T-helper 1 cell treated with Interleukin-12 subunit alpha and Interleukin-12 subunit beta and Interleukin-4 antibody, amounts not matched to agents 30 μg/mL and 1 μg/mL, for 36 hours (primary cell): ENCODE results near the gene VAPA.

Experiments
- H3K27ac Mint-ChIP-seq: one replicate; pipeline ENCODE4 v1.8.0; 2021; ENCODE audit warnings: mild to moderate bottlenecking, mixed read lengths
- H3K27me3 Mint-ChIP-seq: one replicate; pipeline ENCODE4 v1.8.0; 2021; ENCODE audit warnings: low read depth, mixed read lengths
- H3K36me3 Mint-ChIP-seq: one replicate; pipeline ENCODE4 v1.8.0; 2021; ENCODE audit warnings: low read depth, mixed read lengths
- H3K4me1 Mint-ChIP-seq: one replicate; pipeline ENCODE4 v1.8.0; 2021; ENCODE audit warnings: low read depth, mixed read lengths
- H3K4me3 Mint-ChIP-seq: one replicate; pipeline ENCODE4 v1.8.0; 2021; ENCODE audit warnings: mild to moderate bottlenecking, moderate library complexity, mixed read lengths
- H3K9me3 Mint-ChIP-seq: one replicate; pipeline ENCODE4 v1.8.0; 2021; ENCODE audit warnings: mixed read lengths

Gene VAPA

GRCh38 chr18:9950289-9951016 lies 36.6 kb downstream of the VAPA start:
- Mint-ChIP-seq H3K4me3 (no peak overlapping the region), H3K36me3 (peaks cover 31% of the 10 kb centered on the region), H3K4me1 (peaks cover 7% of the 10 kb centered on the region), H3K27me3 (no peaks in the 10 kb centered on the region), H3K9me3 (no peaks in the 10 kb centered on the region), H3K27ac (no peak overlapping the region)

GRCh38 chr18:9951022-9951859 lies 37.4 kb downstream of the VAPA start:
- H3K4me1 Mint-ChIP-seq: peaks cover 4% of the 10 kb centered on the region
- H3K9me3 Mint-ChIP-seq: no peaks in the 10 kb centered on the region
- peaks cover 27% of the 10 kb centered on the region for H3K36me3 Mint-ChIP-seq
- no peaks in the 10 kb centered on the region for H3K27me3 Mint-ChIP-seq
- no peak overlapping the region for H3K4me3 Mint-ChIP-seq
- no peak overlapping the region for H3K27ac Mint-ChIP-seq

DNA sequence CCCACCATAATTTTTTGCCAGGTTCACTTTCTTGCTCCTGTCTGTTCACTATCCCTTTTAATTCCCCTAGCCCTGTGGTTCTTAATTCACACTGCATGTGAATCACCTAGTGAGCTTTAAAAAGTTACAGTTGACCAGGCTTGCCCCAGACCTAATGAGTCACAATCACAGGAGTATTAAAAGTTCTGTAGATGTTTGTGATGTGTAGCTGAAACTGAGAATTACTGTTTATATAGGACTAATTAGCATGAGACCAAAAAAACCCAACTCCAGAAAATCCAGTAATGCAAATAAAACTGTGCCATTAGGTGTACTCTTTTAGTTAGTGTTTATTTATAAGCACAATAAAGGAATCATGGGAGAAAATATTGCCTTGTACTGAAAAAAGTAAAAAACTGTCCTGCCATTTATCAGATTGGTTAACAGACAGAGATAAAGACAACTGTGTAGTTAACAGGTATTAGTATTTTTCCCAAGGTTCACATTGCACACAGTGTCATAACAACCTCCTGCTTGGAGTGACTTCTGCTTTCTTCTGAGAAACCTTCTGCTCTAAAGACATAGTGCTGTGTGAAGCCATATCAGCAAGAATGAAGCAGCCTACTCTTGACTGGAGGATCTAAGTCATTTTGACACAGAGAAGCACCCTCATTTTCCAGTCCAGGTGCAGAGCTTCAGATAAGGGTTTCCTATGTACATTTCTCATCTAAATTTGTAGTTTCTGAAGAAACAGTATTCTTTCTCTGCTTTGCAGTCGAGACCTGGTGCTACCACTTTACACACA lies 39.0 kb downstream of the VAPA start:
- Mint-ChIP-seq H3K4me3 (no peak overlapping the region), H3K36me3 (peaks cover 21% of the 10 kb centered on the region), H3K4me1 (peaks cover 2% of the 10 kb centered on the region), H3K27ac (no peak overlapping the region), H3K27me3 (no peaks in the 10 kb centered on the region), H3K9me3 (no peaks in the 10 kb centered on the region)

GRCh38 chr18:9958861-9959399 lies 45.1 kb downstream of the VAPA start:
- peaks cover 5% of the 10 kb centered on the region for H3K36me3 Mint-ChIP-seq
- no peak overlapping the region for H3K27ac Mint-ChIP-seq
- peaks cover 2% of the 10 kb centered on the region for H3K4me1 Mint-ChIP-seq
- H3K4me3 Mint-ChIP-seq: no peak overlapping the region
- no peaks in the 10 kb centered on the region for H3K9me3 Mint-ChIP-seq
- H3K27me3 Mint-ChIP-seq: peaks cover 6% of the 10 kb centered on the region

DNA sequence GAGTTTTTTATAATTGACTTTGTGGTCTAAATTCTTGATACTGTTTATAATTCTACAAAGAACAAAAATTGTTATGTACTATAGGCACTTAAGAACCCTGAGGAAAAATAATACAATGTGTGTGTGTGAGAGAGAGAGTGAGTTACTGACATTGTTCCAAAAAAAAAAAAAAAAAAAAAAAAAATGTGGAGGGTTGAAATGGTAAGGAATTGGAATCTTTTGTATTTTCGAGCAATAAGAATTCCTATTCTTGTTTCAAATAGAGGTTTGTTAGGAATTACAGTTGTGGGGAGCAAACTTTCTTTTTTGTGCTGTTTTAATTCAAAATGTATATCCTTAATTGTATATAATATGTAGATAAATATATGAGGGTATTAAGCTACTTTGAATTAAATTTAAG lies 45.7 kb downstream of the VAPA start:
- Mint-ChIP-seq H3K4me1 (peaks cover 2% of the 10 kb centered on the region), H3K27ac (no peak overlapping the region), H3K36me3 (peaks cover 1% of the 10 kb centered on the region), H3K4me3 (no peak overlapping the region), H3K27me3 (peaks cover 7% of the 10 kb centered on the region), H3K9me3 (no peaks in the 10 kb centered on the region)

- Mint-ChIP-seq H3K27ac (no peak overlapping the region), H3K9me3 (no peaks in the 10 kb centered on the region), H3K4me3 (no peak overlapping the region), H3K36me3 (peaks cover 1% of the 10 kb centered on the region), H3K4me1 (peaks cover 2% of the 10 kb centered on the region), H3K27me3 (peaks cover 7% of the 10 kb centered on the region)
These were observed 46.6 kb downstream of the VAPA start for GRCh38 chr18:9960258-9960904.

GRCh38 chr18:9961041-9961440 lies 47.2 kb downstream of the VAPA start:
- Mint-ChIP-seq H3K36me3 (no peaks in the 10 kb centered on the region), H3K4me1 (peaks cover 2% of the 10 kb centered on the region), H3K27ac (no peak overlapping the region)

DNA sequence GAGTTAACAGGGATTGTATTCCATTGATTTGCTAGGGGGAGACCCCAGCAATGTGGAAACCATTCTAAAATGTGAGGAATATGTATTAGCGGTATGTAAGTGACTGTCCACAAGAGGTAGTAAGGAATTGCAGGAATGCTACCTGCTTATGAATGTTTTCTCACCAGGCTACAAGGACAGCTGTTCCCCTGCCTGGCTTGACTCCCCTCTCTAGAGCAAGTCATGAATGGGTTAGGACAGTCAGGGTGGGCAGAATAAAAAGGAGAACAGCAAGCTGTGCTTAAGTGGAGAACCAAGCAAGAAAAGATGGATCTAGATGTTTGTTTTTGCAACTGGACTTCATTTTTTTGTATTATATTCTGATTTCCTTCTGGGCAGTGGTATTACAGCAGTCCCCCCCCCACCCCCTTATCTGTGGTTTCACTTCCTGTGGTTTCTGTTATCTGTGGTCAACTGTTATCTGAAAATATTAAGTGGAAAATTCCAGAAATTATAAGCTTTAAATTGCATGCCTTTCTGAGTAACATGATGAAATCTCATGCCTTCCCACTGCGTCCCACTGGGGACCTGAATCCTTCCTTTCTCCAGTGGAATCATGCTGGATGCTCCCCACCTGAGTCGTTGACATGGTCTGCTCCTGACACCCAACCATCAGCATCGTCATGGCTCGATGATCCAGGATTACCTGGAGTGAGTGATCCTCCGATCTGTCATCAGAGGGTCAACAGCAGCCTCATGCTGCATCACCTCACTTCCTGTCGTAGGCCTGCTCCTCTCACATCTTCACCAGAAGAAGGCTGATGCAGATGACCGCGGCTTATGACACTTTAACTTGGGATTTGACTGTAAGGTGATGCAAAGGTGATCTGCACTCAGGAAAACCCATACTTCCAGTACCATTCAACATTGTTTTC lies 52.2 kb downstream of the VAPA start:
- Mint-ChIP-seq H3K27ac (no peak overlapping the region), H3K9me3 (no peaks in the 10 kb centered on the region), H3K4me3 (no peak overlapping the region)

More at GRCh38 chr18:9961041-9961440, 47.2 kb downstream of the VAPA start:
- no peaks in the 10 kb centered on the region for H3K9me3 Mint-ChIP-seq
- peaks cover 7% of the 10 kb centered on the region for H3K27me3 Mint-ChIP-seq
- H3K4me3 Mint-ChIP-seq: no peak overlapping the region

DNA sequence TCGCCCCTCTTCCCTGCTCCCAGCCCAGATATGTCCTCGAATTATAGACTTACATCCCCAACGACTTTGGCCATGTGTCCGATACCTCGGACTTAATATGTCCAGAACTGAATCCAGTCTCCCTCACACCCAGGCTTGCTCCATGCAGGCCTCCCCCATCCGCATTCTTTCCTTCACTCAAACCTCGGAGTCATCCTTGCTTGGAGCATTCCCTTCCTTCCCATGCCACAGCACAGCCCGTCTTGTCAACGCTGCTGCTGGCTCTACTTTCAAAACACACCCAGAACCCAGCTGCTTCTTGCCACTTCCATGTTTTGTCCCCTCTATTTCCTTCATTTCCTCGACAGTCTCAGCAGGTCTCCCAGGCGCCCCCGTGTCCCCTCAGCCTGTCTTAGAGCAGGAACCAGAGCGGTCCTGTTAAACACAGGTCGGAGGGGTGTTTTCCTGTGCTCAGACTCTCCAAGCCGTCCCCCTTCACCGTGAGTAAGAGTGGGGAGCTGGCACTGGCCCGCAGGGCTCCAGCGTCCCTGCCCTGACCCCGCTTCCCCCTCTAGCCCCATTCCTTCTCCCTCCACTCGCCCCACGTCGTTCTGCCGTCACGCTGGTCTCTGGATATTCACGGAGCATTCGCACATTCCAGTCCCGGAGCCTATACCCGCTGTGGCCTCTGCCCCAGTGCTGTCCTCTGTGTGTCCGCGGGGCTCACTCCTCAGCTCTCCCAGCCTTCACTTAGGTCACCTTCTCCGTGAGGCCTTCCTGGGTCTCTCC lies 54.4 kb downstream of the VAPA start:
- peaks cover 34% of the 10 kb centered on the region for H3K27me3 Mint-ChIP-seq
- H3K4me3 Mint-ChIP-seq: no peak overlapping the region
- H3K4me1 Mint-ChIP-seq: peaks cover 2% of the 10 kb centered on the region
- H3K9me3 Mint-ChIP-seq: no peaks in the 10 kb centered on the region
- H3K36me3 Mint-ChIP-seq: no peaks in the 10 kb centered on the region
- H3K27ac Mint-ChIP-seq: no peak overlapping the region

More for the DNA sequence above, 52.2 kb downstream of the VAPA start:
- Mint-ChIP-seq H3K27me3 (peaks cover 29% of the 10 kb centered on the region), H3K36me3 (no peaks in the 10 kb centered on the region), H3K4me1 (peaks cover 2% of the 10 kb centered on the region)

DNA sequence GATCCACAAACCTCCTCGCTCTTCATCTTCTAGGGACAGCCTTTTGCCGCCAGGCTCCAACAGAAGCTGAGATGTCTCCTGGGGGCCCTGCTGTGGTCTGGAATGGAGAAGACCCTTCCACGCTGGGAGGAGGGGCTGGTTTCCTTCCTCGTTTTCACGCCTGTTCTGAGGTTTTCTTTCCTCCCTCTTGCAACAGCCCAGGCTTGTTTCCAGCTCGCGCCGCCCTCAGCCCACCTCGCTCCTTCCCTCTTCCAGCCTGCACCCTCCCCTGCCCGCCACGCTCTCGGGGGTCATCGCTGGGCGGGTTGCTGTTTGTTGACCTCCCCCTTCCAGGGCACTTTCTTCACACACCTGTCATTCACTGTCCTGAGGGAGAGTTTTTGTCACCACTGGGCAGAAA lies 55.4 kb downstream of the VAPA start:
- H3K9me3 Mint-ChIP-seq: no peaks in the 10 kb centered on the region
- peaks cover 2% of the 10 kb centered on the region for H3K4me1 Mint-ChIP-seq
- H3K27me3 Mint-ChIP-seq: peaks cover 31% of the 10 kb centered on the region
- no peak overlapping the region for H3K27ac Mint-ChIP-seq
- H3K36me3 Mint-ChIP-seq: no peaks in the 10 kb centered on the region
- H3K4me3 Mint-ChIP-seq: no peak overlapping the region

DNA sequence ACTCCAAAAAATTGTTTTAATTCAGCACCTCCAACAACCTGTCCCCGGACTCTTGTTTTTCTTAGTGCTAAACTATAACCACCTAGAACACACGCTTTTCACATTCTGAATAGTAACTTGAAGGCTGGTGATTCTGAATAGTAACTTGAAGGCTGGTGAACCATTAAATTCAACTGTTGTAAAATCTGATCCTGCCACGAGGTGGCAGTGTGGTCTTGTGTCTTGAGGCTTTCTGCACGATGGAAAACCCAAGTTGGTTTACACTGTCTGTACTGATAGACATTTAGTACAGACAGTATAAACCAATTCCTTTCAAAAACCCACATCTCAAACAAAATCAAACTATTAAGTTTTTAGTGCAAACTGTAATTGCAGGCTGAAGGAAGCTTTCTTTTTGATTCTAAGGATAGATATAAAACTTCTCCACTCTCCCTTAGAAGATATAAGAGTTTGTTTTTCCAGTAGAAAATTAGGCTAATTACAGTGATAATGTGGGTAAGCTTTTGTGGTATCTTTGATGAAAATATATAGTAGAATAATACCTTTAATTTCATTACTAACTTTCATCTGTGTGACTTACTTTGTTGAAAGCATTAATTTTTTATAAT lies 57.6 kb downstream of the VAPA start:
- H3K4me1 Mint-ChIP-seq: peaks cover 2% of the 10 kb centered on the region
- no peaks in the 10 kb centered on the region for H3K36me3 Mint-ChIP-seq
- peaks cover 8% of the 10 kb centered on the region for H3K9me3 Mint-ChIP-seq
- H3K27ac Mint-ChIP-seq: no peak overlapping the region
- H3K4me3 Mint-ChIP-seq: no peak overlapping the region
- peaks cover 31% of the 10 kb centered on the region for H3K27me3 Mint-ChIP-seq

GRCh38 chr18:9973470-9973869 lies 59.7 kb downstream of the VAPA start:
- Mint-ChIP-seq H3K4me3 (no peak overlapping the region), H3K9me3 (peaks cover 8% of the 10 kb centered on the region), H3K36me3 (no peaks in the 10 kb centered on the region), H3K27me3 (peaks cover 23% of the 10 kb centered on the region), H3K27ac (no peak overlapping the region), H3K4me1 (peaks cover 2% of the 10 kb centered on the region)
